ENCODE data around the gene INPP5B. TPM values are rescaled to one million over a fixed set of nuclear protein-coding genes. Genes with fewer than 3 reads are reported as not detected.

Gene INPP5B
- total and polyA plus RNA-seq, 10 of the 15 experiments (the other 5 are each of a cell fraction or from before 2014, with no cell fraction given) = 10.9 to 54.4 (median 26.9) TPM

GRCh38 chr1:37840711-37841110, 106.1 kb downstream of the INPP5B start:
- ChIA-PET POLR2A (interaction anchor here (1.7 kb wide), 1 partner anchor 10 kb away, joined by 5 read pairs; no protein-coding TSS in a partner anchor), RAD21 (ENCODE audit: unreplicated experiment) (interaction anchor here (0.5 kb wide), 1 partner anchor 12 kb away, joined by 3 read pairs; no protein-coding TSS in a partner anchor), CTCF (interaction anchor here (0.6 to 1.2 kb wide), 3 partner anchors 12 to 20 kb away, joined by 3 to 8 read pairs (median 3); no protein-coding TSS in a partner anchor), SMC1A (ENCODE audit: uncharacterized antibody, unreplicated experiment) (interaction anchor here (0.7 to 1.1 kb wide), 2 partner anchors 10 to 11 kb away, joined by 3 read pairs; no protein-coding TSS in a partner anchor)
- FAIRE-seq (no peak), DNase-seq (ENCODE audit: low read depth, low spot score) (no peak), ATAC-seq (no peak)
- no peaks in the 10 kb centered on the region for H3K9me3 ChIP-seq (replicated peaks; ENCODE audit: control insufficient read depth, insufficient read depth, low read length)
- no TSS peak for BruUV-seq (replicated peaks)
- H3K9ac ChIP-seq (ENCODE audit: control insufficient read depth, insufficient read depth, low read length) = no peak overlapping the region
- 100% methylated on average over 1 of the region's 1 CpG for WGBS (ENCODE audit: insufficient coverage, insufficient replicate concordance, low lambda C conversion rate, missing lambda C conversion rate)
- peaks cover 13 to 15% of the 10 kb centered on the region in 2 experiments for H3K36me3 ChIP-seq (ENCODE audit: control insufficient read depth in 2 of 2, insufficient read depth in 2 of 2, low read length in 1 of 2)
- H3K4me2 ChIP-seq (ENCODE audit: control insufficient read depth, insufficient read depth) = no peak overlapping the region
- H3K27me3 ChIP-seq (replicated peaks in 1 of 2; ENCODE audit: control insufficient read depth in 2 of 2, insufficient read depth in 2 of 2, low read length in 1 of 2) = no peaks in the 10 kb centered on the region
- H2AFZ ChIP-seq (ENCODE audit: control insufficient read depth, low read depth, low read length) = no peak overlapping the region
- intact Hi-C loops (cut with micrococcal nuclease; ENCODE audit: unreplicated experiment) = no loop called here
- no peaks in the 10 kb centered on the region for H4K20me1 ChIP-seq (ENCODE audit: control insufficient read depth, insufficient read depth)
- no peaks in the 10 kb centered on the region; the same call in 1 of the 2 replicates for H3K4me1 ChIP-seq (ENCODE audit: control insufficient read depth, insufficient read depth, low read length)
- no peak overlapping the region for H3K27ac ChIP-seq (ENCODE audit: control insufficient read depth, insufficient read depth)
- no peak overlapping the region for H3K4me3 ChIP-seq
- in situ Hi-C loops (cut with MboI) = no loop called here
- peaks cover 11% of the 10 kb centered on the region for H3K79me2 ChIP-seq (ENCODE audit: control insufficient read depth, insufficient read depth, low read length)
- TF ChIP-seq, protein P1, sequence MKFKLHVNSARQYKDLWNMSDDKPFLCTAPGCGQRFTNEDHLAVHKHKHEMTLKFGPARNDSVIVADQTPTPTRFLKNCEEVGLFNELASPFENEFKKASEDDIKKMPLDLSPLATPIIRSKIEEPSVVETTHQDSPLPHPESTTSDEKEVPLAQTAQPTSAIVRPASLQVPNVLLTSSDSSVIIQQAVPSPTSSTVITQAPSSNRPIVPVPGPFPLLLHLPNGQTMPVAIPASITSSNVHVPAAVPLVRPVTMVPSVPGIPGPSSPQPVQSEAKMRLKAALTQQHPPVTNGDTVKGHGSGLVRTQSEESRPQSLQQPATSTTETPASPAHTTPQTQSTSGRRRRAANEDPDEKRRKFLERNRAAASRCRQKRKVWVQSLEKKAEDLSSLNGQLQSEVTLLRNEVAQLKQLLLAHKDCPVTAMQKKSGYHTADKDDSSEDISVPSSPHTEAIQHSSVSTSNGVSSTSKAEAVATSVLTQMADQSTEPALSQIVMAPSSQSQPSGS (IDR thresholded peaks at IDR 0.05; ENCODE audit: low read length) = no peak
- no peak for TF ChIP-seq SIX5 (IDR thresholded peaks at IDR 0.05; ENCODE audit: low read depth, low read length, severe bottlenecking)
- TF ChIP-seq CBX3 (IDR thresholded peaks at IDR 0.05; ENCODE audit: borderline replicate concordance, low read depth) = no peak
- TF ChIP-seq EGR1 (IDR thresholded peaks at IDR 0.05; ENCODE audit: borderline replicate concordance in 1 of 2, low read depth in 2 of 2, low read length in 2 of 2) = no peak
- TF ChIP-seq SUZ12 (IDR thresholded peaks at IDR 0.05; ENCODE audit: unreplicated experiment) = no peak
- TF ChIP-seq SIN3A (IDR thresholded peaks at IDR 0.05; ENCODE audit: low read depth, low read length) = no peak
- TF ChIP-seq PML (IDR thresholded peaks at IDR 0.05; ENCODE audit: low read length) = no peak
- no peak for TF ChIP-seq GABPA (IDR thresholded peaks at IDR 0.05; ENCODE audit: low read depth)
- TF ChIP-seq, protein P2, sequence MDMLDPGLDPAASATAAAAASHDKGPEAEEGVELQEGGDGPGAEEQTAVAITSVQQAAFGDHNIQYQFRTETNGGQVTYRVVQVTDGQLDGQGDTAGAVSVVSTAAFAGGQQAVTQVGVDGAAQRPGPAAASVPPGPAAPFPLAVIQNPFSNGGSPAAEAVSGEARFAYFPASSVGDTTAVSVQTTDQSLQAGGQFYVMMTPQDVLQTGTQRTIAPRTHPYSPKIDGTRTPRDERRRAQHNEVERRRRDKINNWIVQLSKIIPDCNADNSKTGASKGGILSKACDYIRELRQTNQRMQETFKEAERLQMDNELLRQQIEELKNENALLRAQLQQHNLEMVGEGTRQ (IDR thresholded peaks at IDR 0.05; ENCODE audit: borderline replicate concordance, low read depth, low read length) = no peak
- TF ChIP-seq PBX3 (IDR thresholded peaks at IDR 0.05; ENCODE audit: insufficient replicate concordance, low read depth, low read length) = no peak
- no peak for TF ChIP-seq NRF1 (conservative IDR thresholded peaks at IDR 0.05; ENCODE audit: low read depth, low read length)
- no peak for TF ChIP-seq REST (IDR thresholded peaks at IDR 0.05; ENCODE audit: low read depth, low read length)
- no peak for TF ChIP-seq CHD1 (IDR thresholded peaks at IDR 0.05; ENCODE audit: low read depth, low read length)
- TF ChIP-seq, protein P3, sequence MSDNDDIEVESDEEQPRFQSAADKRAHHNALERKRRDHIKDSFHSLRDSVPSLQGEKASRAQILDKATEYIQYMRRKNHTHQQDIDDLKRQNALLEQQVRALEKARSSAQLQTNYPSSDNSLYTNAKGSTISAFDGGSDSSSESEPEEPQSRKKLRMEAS (IDR thresholded peaks at IDR 0.05; ENCODE audit: low read depth, low read length) = no peak
- no peak for TF ChIP-seq FOXM1 (IDR thresholded peaks at IDR 0.05; ENCODE audit: low read depth, low read length)
- TF ChIP-seq RB1 (IDR thresholded peaks at IDR 0.05; ENCODE audit: borderline replicate concordance) = no peak
- TF ChIP-seq FOXK2 (IDR thresholded peaks at IDR 0.05) = no peak
